HG02678 (cell line): ENCODE data around the gene RAB8B.

Experiments used
- ATAC-seq: cut with Tn5 transposase; IDR thresholded peaks from one replicate; pipeline ENCODE4 v1.9.1; 2021; ENCODE audit warnings: mild to moderate bottlenecking, moderate library complexity; ENCODE audit not compliant: unreplicated experiment

RAB8B gene

GRCh38 chr15:63188926-63189871, at the start of gene RAB8B:
Gene RAB8B (plus strand): TSS chr15:63189606. CDS start chr15:63189625, 19 bp downstream.
- peak; percentile 80 for ATAC-seq

- ATAC-seq: no peak
Observed at GRCh38 chr15:63140936-63141335, 48.5 kb upstream of the RAB8B start.

GRCh38 chr15:63145426-63145825, 44.0 kb upstream of the RAB8B start:
- no peak for ATAC-seq

- no peak for ATAC-seq
Observed at GRCh38 chr15:63146684-63147083, 42.7 kb upstream of the RAB8B start.

- no peak for ATAC-seq
Observed at GRCh38 chr15:63151665-63152064, 37.7 kb upstream of the RAB8B start.

GRCh38 chr15:63155486-63155885, 33.9 kb upstream of the RAB8B start:
- ATAC-seq: no peak

- no peak for ATAC-seq
Observed at GRCh38 chr15:63156086-63156710, 33.2 kb upstream of the RAB8B start.

- ATAC-seq: no peak
Observed at GRCh38 chr15:63156755-63157117, 32.7 kb upstream of the RAB8B start.

GRCh38 chr15:63157118-63157843, 32.1 kb upstream of the RAB8B start, which contains the start of gene RPS27L:
Gene RPS27L (minus strand): TSS chr15:63157477. CDS start chr15:63157405, 72 bp downstream.
- peak; percentile 89 for ATAC-seq

GRCh38 chr15:63157891-63158431, 31.4 kb upstream of the RAB8B start:
- peak; percentile 27 for ATAC-seq

- no peak for ATAC-seq
Observed at GRCh38 chr15:63160638-63161037, 28.8 kb upstream of the RAB8B start.

GRCh38 chr15:63163217-63163616, 26.2 kb upstream of the RAB8B start:
- no peak for ATAC-seq

- ATAC-seq: no peak
Observed at GRCh38 chr15:63165166-63165859, 24.1 kb upstream of the RAB8B start.

- no peak for ATAC-seq
Observed at GRCh38 chr15:63166219-63166618, 23.2 kb upstream of the RAB8B start.

GRCh38 chr15:63169788-63170187, 19.6 kb upstream of the RAB8B start:
- no peak for ATAC-seq

GRCh38 chr15:63172376-63172775, 17.0 kb upstream of the RAB8B start:
- no peak for ATAC-seq

GRCh38 chr15:63172851-63173451, 16.5 kb upstream of the RAB8B start:
- ATAC-seq: no peak

- no peak for ATAC-seq
Observed at GRCh38 chr15:63176302-63176701, 13.1 kb upstream of the RAB8B start.

GRCh38 chr15:63178034-63178433, 11.4 kb upstream of the RAB8B start:
- no peak for ATAC-seq

GRCh38 chr15:63180746-63181145, 8.7 kb upstream of the RAB8B start:
- no peak for ATAC-seq
